Right lobe of liver (tissue), 4 donors: ENCODE data around the gene ZNF362.

ENCODE experiments used
- POLR2A ChIP-seq: fragments of 450-650 bp; IDR thresholded peaks from one replicate; pipeline ENCODE4 v1.6.1; 2017; ENCODE audit warnings: antibody characterized with exemption, mild to moderate bottlenecking
- TF ChIP-seq, protein P1 (sequence below), 4 donors: fragments of 200-600 bp in 3 of 4; fragments of 450-650 bp in 1 of 4; IDR thresholded peaks; one replicate each; pipeline versions ENCODE4 v1.5.1 to v1.8.0; 2016 to 2022; ENCODE audit warnings: antibody characterized with exemption in 4 of 4, mild to moderate bottlenecking in 2 of 4
- donor health status: DM: no; HTN: no; CAD: no.
- donor health status: DM: no; HTN: no; CAD: no.
- donor health status: DM: no; HTN: yes; CAD: no.

GRCh38 chr1:33211972-33212371 lies 44.3 kb upstream of the ZNF362 start:
- TF ChIP-seq, protein P1, sequence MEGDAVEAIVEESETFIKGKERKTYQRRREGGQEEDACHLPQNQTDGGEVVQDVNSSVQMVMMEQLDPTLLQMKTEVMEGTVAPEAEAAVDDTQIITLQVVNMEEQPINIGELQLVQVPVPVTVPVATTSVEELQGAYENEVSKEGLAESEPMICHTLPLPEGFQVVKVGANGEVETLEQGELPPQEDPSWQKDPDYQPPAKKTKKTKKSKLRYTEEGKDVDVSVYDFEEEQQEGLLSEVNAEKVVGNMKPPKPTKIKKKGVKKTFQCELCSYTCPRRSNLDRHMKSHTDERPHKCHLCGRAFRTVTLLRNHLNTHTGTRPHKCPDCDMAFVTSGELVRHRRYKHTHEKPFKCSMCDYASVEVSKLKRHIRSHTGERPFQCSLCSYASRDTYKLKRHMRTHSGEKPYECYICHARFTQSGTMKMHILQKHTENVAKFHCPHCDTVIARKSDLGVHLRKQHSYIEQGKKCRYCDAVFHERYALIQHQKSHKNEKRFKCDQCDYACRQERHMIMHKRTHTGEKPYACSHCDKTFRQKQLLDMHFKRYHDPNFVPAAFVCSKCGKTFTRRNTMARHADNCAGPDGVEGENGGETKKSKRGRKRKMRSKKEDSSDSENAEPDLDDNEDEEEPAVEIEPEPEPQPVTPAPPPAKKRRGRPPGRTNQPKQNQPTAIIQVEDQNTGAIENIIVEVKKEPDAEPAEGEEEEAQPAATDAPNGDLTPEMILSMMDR (IDR thresholded peaks at IDR 0.05): no peak
- no peak for TF ChIP-seq POLR2A
